DMS153 (cell line): ENCODE measurements around the gene ENPP7.
A peak's percentile ranks its signal among the peaks of the same experiment; 100 is the strongest.
"Not testable (repeated sequence)": the region's sequence is repeated elsewhere in the genome, so short reads cannot be mapped to it uniquely, and the experiment has no call there.

ENCODE experiments used
- DNase-seq: peaks from one replicate; lab custom pipeline; 2025; lab: John Stamatoyannopoulos, UW

ENPP7 gene

DNA sequence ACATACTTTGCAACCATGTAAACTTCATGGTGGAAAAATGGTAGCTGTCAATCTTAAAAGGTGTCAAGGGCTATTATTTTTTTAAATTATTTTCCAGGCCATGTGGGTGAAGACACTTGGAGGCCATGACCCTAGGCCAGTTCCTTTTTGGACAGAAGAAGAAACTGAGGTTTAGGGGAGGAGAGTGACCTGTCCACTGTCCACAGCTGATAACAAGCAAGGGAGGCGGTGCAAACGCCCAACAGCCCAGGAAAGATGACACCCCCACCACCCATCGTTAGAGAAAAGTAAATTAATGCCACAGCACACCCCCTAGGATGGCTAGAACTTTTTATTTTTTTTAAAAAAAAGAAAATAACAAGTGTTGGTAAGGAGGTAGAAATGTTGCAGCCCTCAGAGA, 19.2 kb downstream of the ENPP7 start:
- DNase-seq = no peak

DNA sequence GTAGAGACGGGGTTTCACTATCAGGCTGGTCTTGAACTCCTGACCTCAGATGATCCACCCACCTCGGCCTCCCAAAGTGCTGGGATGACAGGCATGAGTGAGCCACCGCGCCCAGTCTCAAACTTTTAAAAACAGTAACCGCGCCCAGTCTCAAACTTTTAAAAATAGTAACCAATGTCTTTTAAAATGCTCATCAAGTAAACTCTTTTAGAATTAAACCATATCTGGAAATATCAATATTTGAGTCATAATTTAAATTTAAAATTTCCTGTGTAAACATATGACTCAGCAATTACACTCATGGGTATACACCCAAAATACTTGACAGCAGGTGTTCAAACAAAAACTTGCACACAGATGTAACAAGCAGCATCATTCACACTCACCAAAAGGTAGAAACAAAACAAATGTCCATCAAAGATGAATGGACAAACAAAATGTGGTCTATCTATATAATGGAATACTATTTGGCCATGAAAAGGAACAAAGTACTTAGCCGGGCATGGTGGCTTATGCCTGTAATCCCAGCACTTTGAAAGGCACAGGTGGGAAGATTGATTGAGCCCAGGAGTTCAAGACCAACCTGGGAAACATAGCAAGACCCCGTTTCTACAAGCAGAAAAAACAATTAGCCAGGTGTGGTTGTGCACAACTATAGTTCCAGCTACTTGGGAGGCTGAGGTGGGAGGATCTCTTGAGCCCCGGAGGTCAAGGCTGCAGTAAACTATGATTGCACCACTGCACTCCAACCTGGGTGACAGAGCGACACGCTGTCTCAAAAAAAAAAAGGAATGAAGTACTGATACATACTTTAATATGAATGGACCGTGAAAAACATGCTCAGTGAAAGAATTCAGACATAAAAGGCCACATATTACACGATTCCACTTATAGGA, 20.2 kb downstream of the ENPP7 start:
- no peak for DNase-seq

DNA sequence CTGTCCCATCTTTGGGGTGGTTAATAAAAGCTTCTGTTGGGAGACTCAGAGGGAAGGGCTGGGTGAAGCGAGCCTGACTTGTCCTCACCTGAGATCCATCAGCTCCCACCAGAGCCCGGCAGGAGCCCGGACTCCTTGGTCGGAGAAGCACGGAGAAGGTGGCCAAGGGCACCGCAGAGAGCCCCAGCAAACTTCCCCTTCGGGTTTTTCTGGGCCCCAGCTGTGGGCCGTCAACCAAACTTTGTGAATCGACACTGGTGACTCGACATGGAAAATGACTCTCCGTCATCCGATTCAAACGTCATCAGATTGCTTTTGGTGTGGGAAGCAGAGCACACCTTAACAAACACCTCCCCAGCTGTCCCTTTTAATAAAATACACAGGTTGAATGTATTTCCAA, 21.4 kb downstream of the ENPP7 start:
- no peak for DNase-seq

DNA sequence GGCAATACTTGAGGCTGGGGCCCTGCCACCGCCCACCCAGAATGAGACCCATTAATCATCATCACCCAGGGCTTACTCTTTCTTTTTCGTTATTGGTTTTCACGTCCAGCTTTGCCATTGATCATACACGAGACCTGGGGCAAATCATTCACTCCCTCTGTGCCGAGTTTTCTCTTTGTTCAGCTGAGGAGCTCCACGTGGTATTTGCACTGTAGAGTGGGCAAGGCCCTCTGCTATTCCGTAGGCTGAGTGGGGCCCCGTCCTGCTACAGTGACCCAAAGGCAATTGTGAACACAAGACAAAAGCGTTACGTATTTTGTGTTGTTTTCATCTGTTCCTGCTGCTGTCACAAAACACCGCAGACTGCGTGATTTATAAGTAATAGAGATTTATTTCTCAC, 23.6 kb downstream of the ENPP7 start:
- no peak for DNase-seq

DNA sequence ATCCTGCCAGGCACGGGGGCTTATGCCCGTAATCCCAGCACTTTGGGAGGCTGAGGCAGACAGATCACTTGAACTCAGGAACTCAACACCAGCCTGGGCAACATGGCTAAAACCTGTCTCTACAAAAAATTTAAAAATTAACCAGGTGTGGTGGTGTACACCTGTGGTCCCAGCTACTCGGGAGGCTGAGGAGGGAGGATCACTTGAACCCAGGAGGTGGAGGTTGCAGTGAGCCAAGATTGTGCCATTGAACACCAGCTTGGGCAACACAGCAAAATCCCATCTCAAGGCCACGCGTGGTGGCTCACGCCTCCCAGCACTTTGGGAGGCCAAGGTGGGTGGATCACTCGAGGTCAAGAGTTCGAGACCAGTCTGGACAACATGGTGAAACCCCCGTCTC, 24.2 kb downstream of the ENPP7 start:
- DNase-seq = not testable (repeated sequence)

DNA sequence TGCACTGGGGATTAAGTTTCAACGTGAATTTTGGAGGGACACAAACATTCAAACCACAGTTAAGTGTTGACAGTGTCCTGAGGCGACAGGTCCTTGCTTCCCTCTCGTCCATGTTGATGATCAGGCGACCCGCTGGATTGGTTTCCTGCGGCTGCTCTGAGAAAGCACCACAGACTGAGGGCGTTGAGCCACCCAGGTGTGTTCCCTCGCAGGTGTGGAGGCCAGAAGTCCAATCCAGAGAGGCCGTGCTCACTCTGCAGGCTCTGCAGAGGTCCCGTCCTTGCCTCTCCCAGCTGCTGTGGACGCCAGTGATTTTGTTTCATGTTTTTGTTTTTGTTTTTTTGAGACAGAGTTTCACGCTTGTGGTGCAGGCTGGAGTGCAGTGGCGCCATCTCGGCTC, 24.8 kb downstream of the ENPP7 start:
- DNase-seq = no peak

DNA sequence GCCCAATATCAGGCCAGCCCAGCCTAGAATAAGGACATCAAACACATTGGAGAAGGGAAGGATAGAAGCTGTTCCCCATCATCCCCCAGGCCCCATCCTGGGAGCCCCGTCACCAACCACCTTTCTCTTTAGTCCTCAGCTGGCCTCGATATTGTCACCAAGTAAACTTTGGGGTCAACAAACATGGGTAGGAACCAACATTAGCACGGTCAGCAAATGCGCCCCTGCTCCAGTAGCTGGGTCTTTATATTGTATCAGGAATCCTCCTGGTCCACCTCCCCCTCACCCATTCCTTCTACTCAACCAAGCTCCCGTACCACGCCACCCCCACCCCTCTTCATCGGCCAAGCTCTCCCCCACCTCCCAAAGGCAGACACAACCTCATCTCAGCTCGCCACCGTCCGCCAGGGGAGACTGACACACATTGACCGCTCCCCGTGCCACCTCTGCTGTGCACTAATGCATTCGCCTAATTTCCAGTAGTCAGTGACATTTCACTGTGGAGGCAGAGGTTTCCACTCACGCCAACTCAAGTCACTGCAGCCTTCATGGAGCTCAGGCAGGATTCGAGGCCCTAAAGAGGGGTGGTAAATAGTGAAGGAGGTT, 26.5 kb downstream of the ENPP7 start:
- no peak for DNase-seq

DNA sequence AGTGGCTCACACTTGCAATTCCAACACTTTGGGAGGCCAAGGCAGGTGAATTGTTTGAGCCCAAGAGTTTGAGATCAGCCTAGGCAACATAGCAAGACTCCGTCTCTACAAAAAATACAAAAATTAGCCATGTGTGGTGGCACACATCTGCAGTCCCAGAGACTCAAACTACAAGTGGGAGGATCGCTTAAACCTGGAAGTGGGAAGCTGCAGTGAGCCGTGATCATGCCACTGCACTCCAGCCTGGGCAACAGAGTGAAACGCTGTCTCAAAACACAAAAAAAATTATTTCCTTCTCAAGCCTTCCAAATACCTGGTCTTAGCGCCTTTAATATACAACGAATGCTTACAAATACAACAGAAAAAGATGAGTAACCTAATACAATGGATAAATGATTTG, 27.5 kb downstream of the ENPP7 start:
- no peak for DNase-seq

DNA sequence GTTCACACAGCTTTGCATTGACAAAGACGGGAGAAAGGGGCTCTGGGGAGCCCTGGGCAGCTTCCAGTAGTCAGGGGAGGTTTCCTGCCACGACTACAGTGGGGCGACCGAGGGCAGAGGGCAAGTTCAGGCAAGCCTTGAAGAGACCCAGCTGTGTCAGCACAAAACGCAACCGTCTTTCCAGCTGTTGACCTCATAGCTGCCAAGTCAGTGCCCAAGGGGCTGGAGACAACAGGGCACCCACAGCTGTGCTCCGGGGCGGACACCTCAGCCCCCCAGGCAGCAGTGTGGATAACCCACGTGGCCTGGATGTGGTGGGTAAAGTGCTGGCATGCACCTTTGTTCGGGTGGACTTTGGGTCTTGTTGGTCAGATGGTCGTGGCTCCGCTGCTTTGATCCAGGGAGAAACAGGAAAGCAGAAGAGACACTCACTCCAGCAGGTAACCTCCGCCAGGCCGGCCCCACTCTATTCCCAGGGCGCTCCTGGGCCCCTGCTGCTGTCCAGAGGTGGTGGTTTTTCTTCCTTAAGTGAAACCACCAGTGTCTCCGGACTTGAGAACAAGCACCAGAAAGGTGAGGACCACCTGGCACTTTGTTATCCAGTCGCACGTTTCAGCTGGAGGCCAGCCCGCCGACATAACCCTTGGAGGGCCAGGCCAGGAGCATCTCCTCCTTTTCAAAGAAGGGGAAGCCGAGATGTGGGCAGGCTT, 29.6 kb downstream of the ENPP7 start:
- no peak for DNase-seq

DNA sequence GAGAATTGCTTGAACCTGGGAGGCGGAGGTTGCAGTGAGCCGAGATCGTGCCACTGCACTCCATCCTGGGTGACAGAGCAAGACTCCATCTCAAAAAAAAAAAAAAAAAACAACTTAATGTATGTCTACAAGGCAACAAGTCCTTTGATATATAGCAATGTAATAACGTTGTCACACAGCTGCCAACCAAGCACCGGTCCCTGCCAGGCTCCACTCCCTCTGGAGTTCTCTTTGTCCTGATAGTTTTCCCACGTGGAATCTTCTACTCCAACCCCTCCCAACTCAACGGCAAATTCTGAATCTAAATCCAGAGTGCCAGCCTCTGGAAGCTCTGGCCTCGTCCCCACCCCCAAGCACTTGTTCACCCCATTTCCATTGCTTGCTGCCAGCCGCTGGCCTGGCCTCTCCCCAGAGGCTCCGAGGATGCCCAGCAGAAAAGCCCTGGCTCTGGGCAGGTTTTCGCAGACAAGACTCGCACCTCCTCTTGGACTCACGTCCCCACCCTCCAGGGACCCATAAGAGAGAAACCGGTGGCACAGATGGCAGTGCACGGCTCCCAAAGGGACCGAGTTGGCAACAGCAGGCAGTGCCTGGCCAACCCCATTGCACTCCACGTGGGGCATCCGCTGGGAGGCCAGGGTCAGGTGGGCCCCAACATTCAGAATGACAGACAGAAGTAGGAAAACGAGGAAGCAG, 31.3 kb downstream of the ENPP7 start:
- no peak for DNase-seq

DNA sequence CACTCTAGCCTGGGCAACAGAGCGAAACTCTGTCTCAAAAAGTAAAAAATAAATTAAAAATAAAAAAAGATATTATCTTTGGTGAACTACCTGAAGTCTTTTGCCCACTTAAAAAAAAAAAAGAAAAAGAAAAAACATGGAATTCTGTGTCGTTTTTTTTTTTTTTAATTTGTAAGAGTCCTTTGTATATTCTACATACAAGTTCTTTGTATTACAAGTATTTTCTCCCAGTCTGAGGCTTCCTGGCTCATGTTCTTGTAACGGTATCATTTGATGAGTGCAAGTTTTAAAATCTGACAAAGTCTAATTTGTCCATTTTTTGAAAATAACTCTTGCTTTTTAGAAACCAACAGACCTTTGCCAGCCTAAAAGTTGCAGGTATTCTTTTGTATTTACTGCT, 35.0 kb downstream of the ENPP7 start:
- DNase-seq = no peak

DNA sequence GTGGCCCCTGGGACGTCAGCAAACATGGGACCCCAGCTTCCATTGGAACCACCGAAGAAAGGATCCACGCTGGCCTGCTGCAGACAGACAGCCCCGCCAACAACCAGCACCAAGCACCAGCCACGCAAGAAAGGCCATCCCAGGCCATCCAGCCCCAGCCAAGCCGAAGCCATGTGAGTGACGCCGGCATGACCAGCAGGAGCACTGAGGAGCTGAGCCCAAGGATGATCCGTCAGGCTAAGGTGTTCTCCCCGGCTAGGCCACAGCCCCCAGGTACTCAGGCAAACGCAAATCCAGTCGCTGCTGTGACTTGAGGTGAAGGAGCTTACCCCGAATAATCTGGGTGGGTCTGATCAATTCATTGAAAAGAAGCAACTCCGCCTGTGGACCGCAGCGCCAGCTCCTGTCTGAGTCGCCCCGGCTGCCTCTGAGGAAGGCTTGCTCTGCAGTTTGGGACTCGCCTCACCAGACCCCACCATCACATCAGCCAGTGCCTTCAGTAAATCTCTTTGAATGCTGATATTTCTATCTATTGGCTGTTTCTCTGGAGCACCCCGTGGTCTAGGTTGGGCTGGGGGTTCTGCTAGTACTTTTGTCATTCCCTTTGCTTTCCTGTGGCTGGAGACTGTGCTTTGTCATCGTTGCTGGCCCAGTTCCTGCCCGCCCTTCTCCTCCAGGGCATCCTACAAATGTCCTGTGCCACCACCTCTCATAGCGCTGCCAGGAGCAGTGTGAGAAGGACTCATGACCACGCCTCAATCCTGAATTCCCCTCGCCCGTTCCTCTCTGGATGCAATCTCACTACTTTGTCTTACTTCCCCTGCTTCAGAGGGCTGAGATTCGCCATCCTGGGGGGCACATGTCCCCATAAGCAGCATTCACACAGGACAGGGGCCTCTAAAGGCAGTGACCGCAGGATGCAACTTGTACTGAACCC, 39.1 kb downstream of the ENPP7 start:
- DNase-seq = no peak

DNA sequence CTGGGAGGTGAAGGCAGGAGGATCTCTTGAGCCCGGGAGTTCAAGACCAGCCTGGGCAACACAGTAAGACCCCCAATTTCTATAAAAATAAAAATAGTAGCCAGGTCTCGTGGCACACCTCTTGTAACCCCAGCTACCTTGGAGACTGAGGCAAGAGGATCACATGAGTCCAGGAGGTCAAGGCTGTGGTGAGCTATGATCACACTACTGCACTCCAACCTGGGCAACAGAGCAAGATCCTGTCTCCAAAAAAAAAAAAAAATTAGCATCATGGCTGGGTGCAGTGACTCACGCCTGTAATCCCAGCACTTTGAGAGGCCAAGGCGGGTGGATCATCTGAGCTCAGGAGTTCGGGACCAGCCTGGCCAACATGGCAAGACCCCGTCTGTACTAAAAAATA, 40.5 kb downstream of the ENPP7 start:
- no peak for DNase-seq

DNA sequence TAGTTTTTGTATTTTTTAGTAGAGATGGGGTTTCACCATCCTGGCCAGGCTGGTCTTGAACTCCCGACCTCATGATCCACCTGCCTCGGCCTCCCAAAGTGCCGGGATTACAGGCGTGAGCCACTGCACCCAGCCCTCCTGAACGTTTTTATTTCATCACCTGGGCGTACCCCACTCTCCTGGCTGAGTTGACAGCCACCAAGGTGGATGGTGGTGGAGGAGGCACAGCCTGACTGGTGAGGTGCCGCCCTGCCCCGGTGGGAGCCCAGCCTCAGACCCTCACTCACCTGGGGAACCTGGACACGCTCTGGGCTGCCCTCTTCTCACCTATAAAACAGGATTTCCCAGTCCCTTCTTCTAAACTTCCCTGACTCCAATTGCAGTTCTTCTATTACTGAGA, 42.0 kb downstream of the ENPP7 start:
- not testable (repeated sequence) for DNase-seq

DNA sequence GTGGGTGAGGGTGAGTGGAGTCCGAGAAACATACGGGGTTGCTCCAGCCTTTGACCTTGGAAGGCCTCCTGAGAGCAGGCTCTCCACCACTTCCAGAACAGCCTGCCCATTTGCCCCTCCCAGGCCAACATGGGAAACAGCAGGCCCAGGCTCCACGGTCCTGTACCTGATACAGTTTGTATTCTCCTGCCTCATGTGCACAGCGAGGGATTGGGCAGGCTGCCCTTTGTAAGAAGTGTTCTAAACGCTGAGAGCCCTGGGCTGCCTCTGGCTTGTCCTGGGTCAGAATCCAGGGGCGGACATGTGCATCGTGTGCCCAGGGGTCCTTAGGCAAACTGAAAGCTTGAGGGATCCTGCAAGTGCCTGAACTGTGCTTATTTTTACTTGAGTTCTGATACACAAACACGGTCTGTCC, 43.8 kb downstream of the ENPP7 start:
- no peak for DNase-seq

DNA sequence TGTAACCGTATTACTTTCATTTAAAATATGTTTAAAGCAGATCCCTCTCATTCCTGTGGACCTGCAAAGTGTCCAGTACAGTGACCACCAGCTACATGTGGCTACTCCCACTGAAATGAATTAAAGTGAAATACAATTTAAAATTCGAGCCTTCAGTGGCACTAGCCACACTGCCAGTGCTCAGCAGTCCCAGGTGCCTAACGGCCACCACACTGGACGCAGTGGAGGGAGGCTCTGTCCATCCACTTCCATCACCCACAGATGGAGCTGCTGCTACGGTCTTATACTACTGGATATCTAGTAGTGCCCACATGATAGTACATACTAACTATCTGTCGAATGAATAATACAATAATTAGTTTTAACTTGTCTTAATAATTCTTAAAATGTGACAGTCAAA, 44.9 kb downstream of the ENPP7 start:
- DNase-seq = no peak

DNA sequence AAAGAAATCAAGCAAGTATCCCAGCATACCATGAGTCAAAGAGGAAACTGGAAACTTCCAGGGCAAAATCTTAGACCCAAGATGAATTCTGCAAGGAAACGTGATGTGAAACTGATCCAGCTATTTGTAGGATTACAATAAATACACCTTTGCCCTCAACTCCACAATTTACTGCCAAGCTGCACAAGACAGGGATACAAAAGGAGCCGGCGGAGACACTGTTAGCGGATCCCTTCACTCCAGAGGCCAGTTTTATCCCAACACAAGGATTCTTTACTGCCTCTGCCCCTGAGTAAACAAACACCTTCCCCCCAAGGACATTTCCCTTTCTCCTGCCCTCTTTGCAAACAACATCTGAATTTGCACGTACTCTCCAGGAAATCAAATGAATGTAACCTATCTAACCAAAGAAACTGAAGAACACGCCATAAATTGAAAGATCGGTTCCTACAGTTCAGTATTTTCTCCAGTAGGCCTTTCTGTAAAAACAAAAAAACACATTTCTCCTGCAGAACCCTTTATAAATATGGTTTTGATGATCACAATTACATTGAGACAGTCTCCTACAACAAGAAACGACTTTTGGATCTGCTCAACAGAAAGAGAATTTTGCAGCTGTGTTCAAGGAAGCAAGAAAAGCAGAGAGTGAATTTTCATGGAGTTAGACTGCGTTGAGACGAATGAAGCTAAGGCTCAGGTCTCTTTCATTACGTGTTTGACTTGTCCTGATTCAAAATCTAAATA, 45.8 kb downstream of the ENPP7 start:
- peak; percentile 33 for DNase-seq

DNA sequence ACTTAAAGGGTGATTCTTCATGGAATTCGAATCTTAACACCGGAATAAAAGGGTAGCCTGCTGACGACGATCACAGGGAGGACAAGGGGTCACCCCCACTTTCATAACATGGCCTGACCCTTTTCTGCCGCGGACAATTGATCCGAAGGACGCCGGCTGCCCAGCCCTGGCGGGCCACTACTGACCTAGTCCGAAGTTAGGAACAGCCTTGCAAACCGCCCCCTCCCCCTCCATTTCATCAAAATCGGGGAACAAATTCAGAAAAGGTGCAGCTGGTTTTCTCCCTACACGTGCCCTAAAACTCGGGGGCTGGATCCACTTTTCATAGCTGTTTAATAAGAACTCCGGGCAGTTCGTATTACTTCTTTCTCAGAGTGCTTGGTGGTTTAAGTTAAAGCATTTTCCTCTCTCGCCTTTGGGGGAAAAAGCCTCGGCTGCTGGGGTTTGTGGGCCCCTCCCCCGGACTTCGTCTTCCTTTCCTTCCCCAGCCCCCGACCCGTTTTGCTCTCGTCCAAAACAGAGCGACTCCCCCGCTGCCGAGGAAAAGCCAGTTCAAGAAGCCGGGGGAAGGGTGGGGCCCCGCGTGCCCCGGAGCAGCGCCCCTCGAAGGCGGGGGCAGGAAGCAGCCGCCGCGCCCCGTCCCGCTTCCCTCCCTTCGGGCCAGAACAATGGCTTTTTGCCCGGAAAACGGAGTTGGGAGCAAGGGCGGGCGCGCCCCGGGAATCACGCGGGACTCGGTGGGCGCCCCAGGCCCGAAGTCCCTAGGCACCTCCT, 46.6 kb downstream of the ENPP7 start:
- no peak for DNase-seq

DNA sequence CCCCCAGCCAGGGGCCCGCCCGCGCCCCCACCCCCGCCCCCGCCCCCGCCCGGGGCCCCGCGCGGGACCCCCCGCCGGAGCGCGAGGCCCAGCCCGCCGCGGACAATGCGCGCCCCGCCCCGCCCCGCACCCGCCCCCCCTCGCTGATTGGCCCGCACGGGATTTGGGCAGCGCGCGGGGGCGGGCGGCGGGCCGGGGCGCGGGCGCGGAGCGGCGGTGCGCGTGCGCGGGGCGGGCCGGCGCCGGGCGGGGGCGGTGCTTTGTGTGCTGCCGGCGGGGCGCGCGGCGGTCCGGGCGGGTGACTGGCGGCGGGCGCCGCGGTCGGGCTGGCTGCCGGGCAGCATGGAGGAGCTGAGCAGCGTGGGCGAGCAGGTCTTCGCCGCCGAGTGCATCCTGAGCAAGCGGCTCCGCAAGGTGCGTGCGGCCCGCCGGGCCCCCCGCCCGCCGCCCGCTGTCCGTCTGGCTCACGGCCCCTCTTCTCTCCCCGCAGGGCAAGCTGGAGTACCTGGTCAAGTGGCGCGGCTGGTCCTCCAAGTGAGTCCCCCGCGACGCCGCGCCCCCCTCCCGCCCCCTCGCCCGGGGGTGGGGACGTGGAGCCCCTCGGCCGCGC, 47.3 kb downstream of the ENPP7 start, which contains the start of gene CBX2:
CBX2 (plus strand) TSS at position 255 of the 610 bp plus-strand sequence; CDS start at position 343, 88 bp downstream.
- peak; percentile 27 for DNase-seq
